GM21447 (cell line): Measurements from ENCODE around the gene HOXA9.

Source experiments
- ATAC-seq: cut with Tn5 transposase; IDR thresholded peaks from one replicate; pipeline ENCODE4 v1.9.1; 2021; ENCODE audit not compliant: unreplicated experiment

HOXA9 gene

GRCh38 chr7:27129729-27130539 lies 35.4 kb downstream of the HOXA9 start:
- no peak for ATAC-seq

- ATAC-seq: no peak
Measured at GRCh38 chr7:27128776-27129728, 36.3 kb downstream of the HOXA9 start.

GRCh38 chr7:27128034-27128433 lies 37.3 kb downstream of the HOXA9 start:
- no peak for ATAC-seq

GRCh38 chr7:27126596-27127327 lies 38.6 kb downstream of the HOXA9 start:
- ATAC-seq: no peak

- ATAC-seq: no peak
Measured at GRCh38 chr7:27125986-27126394, 39.3 kb downstream of the HOXA9 start.

GRCh38 chr7:27124902-27125689 lies 40.2 kb downstream of the HOXA9 start:
- ATAC-seq: no peak

GRCh38 chr7:27124096-27124901 lies 41.0 kb downstream of the HOXA9 start:
- no peak for ATAC-seq

- no peak for ATAC-seq
Measured at GRCh38 chr7:27123477-27124053, 41.8 kb downstream of the HOXA9 start.

- ATAC-seq: no peak
Measured at GRCh38 chr7:27123007-27123476, 42.3 kb downstream of the HOXA9 start.

GRCh38 chr7:27122077-27122910 lies 43.0 kb downstream of the HOXA9 start:
- no peak for ATAC-seq

GRCh38 chr7:27121684-27122076 lies 43.7 kb downstream of the HOXA9 start:
- ATAC-seq: no peak

GRCh38 chr7:27119412-27119911 lies 45.9 kb downstream of the HOXA9 start:
- no peak for ATAC-seq

GRCh38 chr7:27118580-27118979 lies 46.8 kb downstream of the HOXA9 start:
- no peak for ATAC-seq

- no peak for ATAC-seq
Measured at GRCh38 chr7:27117887-27118491, 47.3 kb downstream of the HOXA9 start.

- ATAC-seq: no peak
Measured at GRCh38 chr7:27116962-27117886, 48.1 kb downstream of the HOXA9 start.
